ENCODE results near the gene VWA2.

The VWA2 gene

GRCh38 chr10:114285961-114286441 is 46.9 kb downstream of the VWA2 start:
- Histone ChIP-seq H3K4me3 (no peak overlapping the region), H3K9me3 (replicated peaks in 1 of 11) (peaks cover 0 to 22% (median 14%) of the 10 kb centered on the region in 11 experiments; a peak in 17 of 22 replicates), H3K4me2 (no peak overlapping the region), H4K20me1 (no peaks in the 10 kb centered on the region; a peak in 1 of 22 replicates), H3K27me3 (no peaks in the 10 kb centered on the region), H3K36me3 (no peaks in the 10 kb centered on the region), H3K4me1 (peaks cover 8 to 41% (median 29%) of the 10 kb centered on the region in 10 experiments; a peak in 18 of 20 replicates), H3K27ac (no peak overlapping the region), H3K9ac (no peak overlapping the region)
- TF ChIP-seq Cebpa-rat (IDR thresholded peaks at IDR 0.05), result no peak

GRCh38 chr10:114286921-114287320 is 47.9 kb downstream of the VWA2 start:
- TF ChIP-seq Cebpa-rat (IDR thresholded peaks at IDR 0.05), result no peak
- Histone ChIP-seq H3K9ac (no peak overlapping the region), H3K4me3 (no peak overlapping the region), H3K36me3 (no peaks in the 10 kb centered on the region), H3K9me3 (replicated peaks in 1 of 11) (peaks cover 0 to 31% (median 22%) of the 10 kb centered on the region in 11 experiments; a peak in 17 of 22 replicates), H3K27me3 (no peaks in the 10 kb centered on the region), H4K20me1 (no peaks in the 10 kb centered on the region; a peak in 1 of 22 replicates), H3K4me1 (peaks cover 8 to 49% (median 30%) of the 10 kb centered on the region in 10 experiments; a peak in 18 of 20 replicates), H3K27ac (no peak overlapping the region), H3K4me2 (no peak overlapping the region)

DNA sequence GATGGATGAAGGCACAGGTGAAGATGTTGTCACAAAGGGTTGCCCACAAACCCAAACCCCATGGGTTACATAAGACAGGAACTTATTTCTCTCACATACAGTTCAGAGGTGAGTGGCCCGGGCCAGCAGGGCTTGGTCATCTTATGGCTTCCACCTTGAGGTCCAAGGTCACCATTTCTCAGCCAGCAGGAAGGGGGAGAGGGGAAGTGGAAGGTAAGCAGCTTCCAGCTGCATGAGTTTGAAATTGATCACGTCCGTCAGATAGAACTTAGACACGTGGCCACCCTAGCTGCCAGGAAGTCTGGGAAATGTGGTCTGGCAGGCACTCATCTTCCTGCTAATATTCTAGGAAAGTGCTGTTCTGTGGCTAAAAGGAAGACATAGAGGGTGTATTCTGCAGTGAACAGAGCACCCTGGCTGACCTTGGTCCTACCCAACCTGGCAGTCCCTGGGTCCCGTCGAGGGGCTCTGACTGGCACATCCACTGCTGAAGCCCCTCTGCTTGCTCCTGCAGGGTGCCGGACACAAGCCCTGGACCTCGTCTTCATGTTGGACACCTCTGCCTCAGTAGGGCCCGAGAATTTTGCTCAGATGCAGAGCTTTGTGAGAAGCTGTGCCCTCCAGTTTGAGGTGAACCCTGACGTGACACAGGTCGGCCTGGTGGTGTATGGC is 49.5 kb downstream of the VWA2 start:
- H3K9ac ChIP-seq, result no peak overlapping the region
- H3K36me3 ChIP-seq, result no peaks in the 10 kb centered on the region
- H3K9me3 ChIP-seq (replicated peaks in 1 of 11), result peaks cover 0 to 39% (median 23%) of the 10 kb centered on the region in 11 experiments; a peak in 17 of 22 replicates
- no peak overlapping the region for H3K27ac ChIP-seq
- H3K4me1 ChIP-seq, result peaks cover 8 to 62% (median 40%) of the 10 kb centered on the region in 10 experiments; a peak in 18 of 20 replicates
- H3K4me3 ChIP-seq, result no peak overlapping the region
- H3K27me3 ChIP-seq, result no peaks in the 10 kb centered on the region
- no peak for TF ChIP-seq Cebpa-rat (IDR thresholded peaks at IDR 0.05)
- H4K20me1 ChIP-seq, result no peaks in the 10 kb centered on the region; a peak in 1 of 22 replicates
- peak overlapping the region in 10 of 11 experiments; percentile 4 to 80 (median 71); a peak in 19 of 22 replicates for H3K4me2 ChIP-seq

DNA sequence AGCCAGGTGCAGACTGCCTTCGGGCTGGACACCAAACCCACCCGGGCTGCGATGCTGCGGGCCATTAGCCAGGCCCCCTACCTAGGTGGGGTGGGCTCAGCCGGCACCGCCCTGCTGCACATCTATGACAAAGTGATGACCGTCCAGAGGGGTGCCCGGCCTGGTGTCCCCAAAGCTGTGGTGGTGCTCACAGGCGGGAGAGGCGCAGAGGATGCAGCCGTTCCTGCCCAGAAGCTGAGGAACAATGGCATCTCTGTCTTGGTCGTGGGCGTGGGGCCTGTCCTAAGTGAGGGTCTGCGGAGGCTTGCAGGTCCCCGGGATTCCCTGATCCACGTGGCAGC is 50.0 kb downstream of the VWA2 start:
- Histone ChIP-seq H4K20me1 (no peaks in the 10 kb centered on the region; a peak in 1 of 22 replicates), H3K4me1 (peaks cover 8 to 63% (median 40%) of the 10 kb centered on the region in 10 experiments; a peak in 18 of 20 replicates), H3K4me2 (peak overlapping the region in 10 of 11 experiments; percentile 4 to 80 (median 71); a peak in 19 of 22 replicates), H3K36me3 (no peaks in the 10 kb centered on the region), H3K27me3 (no peaks in the 10 kb centered on the region), H3K27ac (no peak overlapping the region), H3K9ac (no peak overlapping the region), H3K4me3 (no peak overlapping the region), H3K9me3 (replicated peaks in 1 of 11) (peaks cover 0 to 39% (median 23%) of the 10 kb centered on the region in 11 experiments; a peak in 17 of 22 replicates)
- no peak for TF ChIP-seq Cebpa-rat (IDR thresholded peaks at IDR 0.05)

GRCh38 chr10:114290038-114290437 is 51.0 kb downstream of the VWA2 start:
- no peak overlapping the region for H3K4me3 ChIP-seq
- no peak overlapping the region for H3K27ac ChIP-seq

DNA sequence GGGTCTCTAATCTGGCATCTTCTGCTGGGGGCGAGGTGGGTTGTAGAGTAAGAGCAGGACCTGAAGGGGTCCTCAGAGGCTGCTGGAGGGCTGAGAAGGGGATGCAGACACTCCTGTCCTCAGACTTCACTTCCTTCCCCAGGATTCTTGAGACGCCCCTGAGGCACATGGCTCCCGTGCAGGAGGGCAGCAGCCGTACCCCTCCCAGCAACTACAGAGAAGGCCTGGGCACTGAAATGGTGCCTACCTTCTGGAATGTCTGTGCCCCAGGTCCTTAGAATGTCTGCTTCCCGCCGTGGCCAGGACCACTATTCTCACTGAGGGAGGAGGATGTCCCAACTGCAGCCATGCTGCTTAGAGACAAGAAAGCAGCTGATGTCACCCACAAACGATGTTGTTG is 52.0 kb downstream of the VWA2 start:
- no peak for TF ChIP-seq Cebpa-rat (IDR thresholded peaks at IDR 0.05)
- Histone ChIP-seq H3K4me3 (no peak overlapping the region), H4K20me1 (no peaks in the 10 kb centered on the region), H3K27ac (no peak overlapping the region), H3K4me2 (peak overlapping the region in 3 of 11 experiments; percentile 11 to 76 (median 19); a peak in 4 of 22 replicates), H3K27me3 (no peaks in the 10 kb centered on the region; a peak in 1 of 22 replicates), H3K9me3 (replicated peaks in 1 of 11) (peaks cover 14 to 52% (median 39%) of the 10 kb centered on the region in 11 experiments), H3K9ac (no peak overlapping the region), H3K4me1 (peaks cover 8 to 64% (median 39%) of the 10 kb centered on the region in 10 experiments; a peak in 18 of 20 replicates), H3K36me3 (peaks cover 0 to 10% (median 8%) of the 10 kb centered on the region in 11 experiments; a peak in 15 of 22 replicates)

More at GRCh38 chr10:114290038-114290437, 51.0 kb downstream of the VWA2 start:
- Histone ChIP-seq H3K9ac (no peak overlapping the region), H3K9me3 (replicated peaks in 1 of 11) (peaks cover 3 to 42% (median 28%) of the 10 kb centered on the region in 11 experiments), H3K27me3 (no peaks in the 10 kb centered on the region), H4K20me1 (no peaks in the 10 kb centered on the region), H3K4me2 (no peak overlapping the region; a peak in 1 of 22 replicates), H3K36me3 (no peaks in the 10 kb centered on the region), H3K4me1 (peaks cover 8 to 63% (median 39%) of the 10 kb centered on the region in 10 experiments; a peak in 18 of 20 replicates)
- no peak for TF ChIP-seq Cebpa-rat (IDR thresholded peaks at IDR 0.05)

GRCh38 chr10:114291516-114291915 is 52.5 kb downstream of the VWA2 start:
- Histone ChIP-seq H3K4me3 (no peak overlapping the region), H3K9ac (no peak overlapping the region), H3K4me1 (peaks cover 8 to 64% (median 39%) of the 10 kb centered on the region in 10 experiments; a peak in 18 of 20 replicates), H3K36me3 (peaks cover 0 to 14% (median 13%) of the 10 kb centered on the region in 11 experiments; a peak in 17 of 22 replicates), H4K20me1 (no peaks in the 10 kb centered on the region), H3K27ac (no peak overlapping the region), H3K27me3 (no peaks in the 10 kb centered on the region; a peak in 1 of 22 replicates), H3K4me2 (peak overlapping the region in 3 of 11 experiments; percentile 11 to 76 (median 19); a peak in 4 of 22 replicates), H3K9me3 (replicated peaks in 1 of 11) (peaks cover 18 to 57% (median 43%) of the 10 kb centered on the region in 11 experiments)
- no peak for TF ChIP-seq Cebpa-rat (IDR thresholded peaks at IDR 0.05)

DNA sequence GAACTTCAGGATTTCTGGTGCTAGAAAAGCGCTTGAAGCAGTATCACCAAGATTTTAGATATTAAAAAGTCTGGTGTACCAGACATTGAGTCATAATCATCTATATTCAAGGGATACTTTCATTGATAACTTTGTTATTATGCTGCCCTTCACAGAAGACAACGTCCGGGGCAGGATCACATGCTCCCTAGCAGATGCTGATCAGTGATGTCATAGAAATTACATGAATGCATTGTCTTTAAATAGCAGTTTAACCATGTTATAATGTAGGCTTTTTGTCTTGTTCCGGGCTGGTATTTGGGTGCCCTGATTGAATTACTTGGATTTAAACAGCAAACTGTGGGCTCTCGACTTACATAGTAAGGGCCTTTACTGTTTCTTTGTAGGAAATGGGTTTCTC is 54.0 kb downstream of the VWA2 start:
- no peaks in the 10 kb centered on the region; a peak in 1 of 22 replicates for H3K27me3 ChIP-seq
- peak overlapping the region in 6 of 11 experiments; percentile 45 to 76 (median 57); a peak in 9 of 22 replicates for H3K4me2 ChIP-seq
- H3K36me3 ChIP-seq, result peaks cover 0 to 30% (median 26%) of the 10 kb centered on the region in 11 experiments; a peak in 19 of 22 replicates
- no peaks in the 10 kb centered on the region for H4K20me1 ChIP-seq
- no peak overlapping the region for H3K4me3 ChIP-seq
- no peak overlapping the region for H3K27ac ChIP-seq
- no peak overlapping the region for H3K9ac ChIP-seq
- H3K4me1 ChIP-seq, result peaks cover 8 to 62% (median 37%) of the 10 kb centered on the region in 10 experiments; a peak in 18 of 20 replicates
- TF ChIP-seq Cebpa-rat (IDR thresholded peaks at IDR 0.05), result no peak
- peaks cover 34 to 72% (median 59%) of the 10 kb centered on the region in 11 experiments for H3K9me3 ChIP-seq (replicated peaks in 1 of 11)

- no peak for TF ChIP-seq Cebpa-rat (IDR thresholded peaks at IDR 0.05)
- H4K20me1 ChIP-seq, result no peaks in the 10 kb centered on the region
- H3K27ac ChIP-seq, result peak overlapping the region in 1 of 11 experiments; percentile 31; a peak in 2 of 22 replicates
- H3K9me3 ChIP-seq (replicated peaks in 1 of 11), result peaks cover 38 to 79% (median 71%) of the 10 kb centered on the region in 11 experiments
- H3K36me3 ChIP-seq, result peaks cover 0 to 44% (median 33%) of the 10 kb centered on the region in 11 experiments; a peak in 19 of 22 replicates
- H3K9ac ChIP-seq, result 0 out of 22 replicates have a peak overlapping the region, but pooled peaks of 1 of the 11 experiments have one; percentile 12
- H3K4me3 ChIP-seq, result peak overlapping the region in 2 of 10 experiments; percentile 11 to 30; a peak in 2 of 20 replicates
- H3K4me1 ChIP-seq, result peaks cover 0 to 47% (median 23%) of the 10 kb centered on the region in 10 experiments; a peak in 12 of 20 replicates
- peak overlapping the region in 6 of 11 experiments; percentile 48 to 76 (median 57); a peak in 12 of 22 replicates for H3K4me2 ChIP-seq
- no peaks in the 10 kb centered on the region; a peak in 1 of 22 replicates for H3K27me3 ChIP-seq
Measured at GRCh38 chr10:114294549-114294948, 55.5 kb downstream of the VWA2 start.

All from BLaER1 treated with 17β-estradiol and CSF1 and Interleukin-3, amounts not matched to agents 10 nM and 100 nM (cell line).